Measurements from ENCODE around the gene DAB2IP.

- TF ChIP-seq ZNF510 (tag by site-specific recombination; IDR thresholded peaks at IDR 0.05; ENCODE audit: insufficient replicate concordance) (no peak), CTCF (tag by site-specific recombination; IDR thresholded peaks at IDR 0.05) (no peak), ZNF658 (tag by site-specific recombination; IDR thresholded peaks at IDR 0.05) (no peak), ZNF521 (tag by site-specific recombination; IDR thresholded peaks at IDR 0.05) (no peak), YY1 (tag by site-specific recombination; IDR thresholded peaks at IDR 0.05) (no peak), ZNF501 (tag by site-specific recombination; IDR thresholded peaks at IDR 0.05) (no peak)
- TF ChIP-seq, protein P1, sequence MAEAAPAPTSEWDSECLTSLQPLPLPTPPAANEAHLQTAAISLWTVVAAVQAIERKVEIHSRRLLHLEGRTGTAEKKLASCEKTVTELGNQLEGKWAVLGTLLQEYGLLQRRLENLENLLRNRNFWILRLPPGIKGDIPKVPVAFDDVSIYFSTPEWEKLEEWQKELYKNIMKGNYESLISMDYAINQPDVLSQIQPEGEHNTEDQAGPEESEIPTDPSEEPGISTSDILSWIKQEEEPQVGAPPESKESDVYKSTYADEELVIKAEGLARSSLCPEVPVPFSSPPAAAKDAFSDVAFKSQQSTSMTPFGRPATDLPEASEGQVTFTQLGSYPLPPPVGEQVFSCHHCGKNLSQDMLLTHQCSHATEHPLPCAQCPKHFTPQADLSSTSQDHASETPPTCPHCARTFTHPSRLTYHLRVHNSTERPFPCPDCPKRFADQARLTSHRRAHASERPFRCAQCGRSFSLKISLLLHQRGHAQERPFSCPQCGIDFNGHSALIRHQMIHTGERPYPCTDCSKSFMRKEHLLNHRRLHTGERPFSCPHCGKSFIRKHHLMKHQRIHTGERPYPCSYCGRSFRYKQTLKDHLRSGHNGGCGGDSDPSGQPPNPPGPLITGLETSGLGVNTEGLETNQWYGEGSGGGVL (tag by site-specific recombination; IDR thresholded peaks at IDR 0.05) = no peak
Observed at GRCh38 chr9:121781701-121782464, 130.4 kb downstream of the DAB2IP start.
